GM21825 (cell line): ENCODE measurements around the gene CASP1.
"Not testable (repeated sequence)": the region's sequence is repeated elsewhere in the genome, so short reads cannot be mapped to it uniquely, and the experiment has no call there.

Source experiments
- ATAC-seq: cut with Tn5 transposase; IDR thresholded peaks from one replicate; pipeline ENCODE4 v1.9.1; 2021; ENCODE audit warnings: mild to moderate bottlenecking, moderate library complexity; ENCODE audit not compliant: unreplicated experiment

Gene CASP1

DNA sequence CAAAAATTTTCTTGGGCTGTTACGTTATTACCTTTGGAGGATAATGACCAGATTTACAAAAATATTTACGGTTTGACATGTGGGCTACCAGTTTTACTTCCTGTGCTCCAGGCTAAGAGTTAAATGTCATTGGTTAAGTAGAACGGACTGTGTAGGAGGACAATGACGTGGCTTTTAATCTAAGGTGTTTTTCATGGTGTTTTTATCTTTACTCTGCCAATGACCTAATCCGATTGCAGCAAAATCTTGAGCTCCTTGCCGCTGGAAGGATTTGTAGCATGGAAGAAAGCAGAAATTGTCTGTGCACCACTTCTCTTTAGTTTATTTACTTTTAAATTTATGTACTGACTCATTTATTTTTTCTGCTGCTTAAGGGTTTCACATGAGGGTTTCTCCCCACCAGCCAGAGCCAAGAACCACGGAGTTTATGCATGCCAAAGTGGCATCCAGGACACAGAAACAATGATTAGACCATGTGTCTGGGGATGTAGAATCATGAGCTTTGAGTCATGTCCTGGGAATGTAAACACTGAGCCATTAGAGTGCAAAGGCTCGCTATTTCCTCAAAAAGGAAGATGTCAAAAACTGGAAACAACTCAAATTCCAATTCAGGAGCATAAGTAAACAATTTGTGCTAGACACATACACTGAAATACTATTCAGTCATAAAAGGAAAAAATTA lies 12.1 kb upstream of the CASP1 start:
- ATAC-seq, result no peak

DNA sequence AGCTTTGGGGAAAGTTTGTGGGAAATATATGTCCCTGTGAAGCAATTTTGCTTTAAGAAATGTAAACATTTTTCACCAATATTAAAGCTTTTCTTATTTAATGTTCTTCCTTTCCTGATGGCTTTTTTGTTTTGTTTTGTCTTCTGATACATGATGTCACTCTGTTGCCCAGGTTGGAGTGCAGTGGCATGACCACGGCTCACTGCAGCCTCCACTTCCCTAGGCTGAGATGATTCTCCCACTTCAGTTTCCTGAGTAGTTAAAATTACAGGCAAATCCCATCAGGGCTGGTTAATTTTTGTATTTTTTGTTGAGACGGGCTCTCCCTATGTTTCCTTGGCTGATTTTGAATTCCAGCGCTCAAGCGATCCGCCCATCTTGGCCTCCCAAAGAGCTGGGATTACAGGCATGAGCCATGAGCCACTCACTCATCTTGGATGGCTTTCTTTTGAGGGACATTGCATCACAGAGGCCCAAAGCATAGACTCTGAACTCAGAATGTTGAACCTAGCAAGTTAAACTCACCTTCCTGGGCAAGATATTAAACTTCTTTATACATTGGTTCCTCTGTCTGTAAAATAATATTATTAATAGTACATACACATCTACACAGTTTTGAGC lies 10.8 kb upstream of the CASP1 start:
- ATAC-seq, result no peak

GRCh38 chr11:105044557-105045524 lies 9.9 kb upstream of the CASP1 start, which contains the start of gene CARD16:
TSS of gene CARD16 (minus strand) at chr11:105045335. CDS start at chr11:105045297, 38 bp downstream.
- ATAC-seq, result peak; percentile 100

- no peak for ATAC-seq
Observed at GRCh38 chr11:105042178-105042577, 7.2 kb upstream of the CASP1 start.

DNA sequence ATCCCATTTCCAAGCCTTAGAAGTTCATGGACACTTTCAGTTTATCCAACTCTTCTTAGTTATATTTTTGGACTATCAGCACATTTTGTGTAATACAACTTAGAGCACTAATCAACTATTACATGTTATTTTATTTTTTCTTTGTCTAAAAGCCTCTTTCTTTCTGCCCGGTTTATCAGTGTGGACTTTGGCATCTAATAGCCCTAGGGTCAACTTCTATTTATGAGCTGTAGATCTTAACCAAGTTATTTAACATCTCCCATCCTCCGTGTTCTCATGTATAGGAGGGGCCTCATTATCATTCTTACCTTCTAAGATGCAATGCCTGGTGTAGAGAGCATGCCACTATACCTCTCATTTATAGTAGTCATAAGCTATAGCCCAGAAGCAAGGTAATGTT lies 5.8 kb upstream of the CASP1 start:
- no peak for ATAC-seq

DNA sequence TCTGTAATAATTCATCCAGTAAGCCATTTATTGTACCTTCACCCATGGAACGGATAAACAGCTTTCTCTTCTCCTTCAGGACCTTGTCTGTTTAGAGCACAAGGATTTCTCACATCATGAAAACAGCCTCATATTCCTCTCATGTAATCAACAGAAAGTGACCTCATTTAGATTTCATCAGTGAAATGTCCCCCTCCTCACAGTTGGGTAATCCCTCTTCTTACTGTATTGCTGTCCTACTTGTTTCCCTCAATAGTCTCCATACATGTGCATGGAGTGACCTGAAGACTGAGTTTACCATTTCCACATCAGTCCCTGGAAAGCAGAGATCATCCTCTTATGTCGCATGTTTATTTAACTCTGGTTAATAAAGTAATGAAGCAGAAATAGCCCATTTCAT lies 556 bp downstream of the CASP1 start:
- ATAC-seq, result not testable (repeated sequence)

- ATAC-seq, result no peak
Observed at GRCh38 chr11:105033781-105034180, 1.2 kb downstream of the CASP1 start.

DNA sequence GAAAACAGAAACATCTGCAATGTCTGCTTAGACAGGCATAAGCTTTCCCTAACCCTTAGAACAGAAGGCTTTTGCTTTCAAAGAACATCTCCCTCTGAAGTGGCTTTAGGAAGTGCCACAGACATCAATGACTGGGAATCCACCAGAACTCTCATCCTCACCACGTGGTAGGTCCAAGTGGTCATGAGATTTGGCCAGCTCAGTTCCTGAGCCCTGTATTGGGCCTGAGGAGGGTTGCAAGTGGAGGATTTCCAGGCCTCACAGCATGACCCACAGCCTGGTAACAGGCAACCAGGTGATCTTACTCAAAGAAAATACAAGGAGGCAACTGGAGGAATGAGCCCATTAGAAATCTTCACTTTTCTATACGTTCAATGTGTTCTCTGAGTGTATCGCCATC lies 1.6 kb downstream of the CASP1 start:
- ATAC-seq, result no peak

GRCh38 chr11:105032495-105032894 lies 2.4 kb downstream of the CASP1 start:
- ATAC-seq, result no peak

DNA sequence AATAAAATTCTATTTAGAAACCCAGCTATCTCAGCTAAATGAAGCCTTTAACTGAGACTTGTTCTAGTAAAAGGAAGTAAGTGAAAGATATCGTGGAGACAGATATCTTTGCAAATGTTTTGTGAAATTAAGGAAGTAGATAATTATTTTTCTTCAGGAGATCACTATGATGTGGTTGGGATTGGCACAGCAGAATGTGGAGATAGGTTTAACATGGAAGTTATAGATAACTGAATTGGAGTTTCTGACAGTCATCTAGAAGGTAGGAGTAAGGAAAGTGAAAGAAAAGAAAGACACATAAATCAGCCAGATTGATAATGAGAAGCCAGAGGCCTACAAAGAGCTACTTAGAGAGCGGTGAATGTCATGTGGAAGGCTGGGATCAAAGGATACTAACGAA lies 7.3 kb downstream of the CASP1 start:
- ATAC-seq, result no peak

DNA sequence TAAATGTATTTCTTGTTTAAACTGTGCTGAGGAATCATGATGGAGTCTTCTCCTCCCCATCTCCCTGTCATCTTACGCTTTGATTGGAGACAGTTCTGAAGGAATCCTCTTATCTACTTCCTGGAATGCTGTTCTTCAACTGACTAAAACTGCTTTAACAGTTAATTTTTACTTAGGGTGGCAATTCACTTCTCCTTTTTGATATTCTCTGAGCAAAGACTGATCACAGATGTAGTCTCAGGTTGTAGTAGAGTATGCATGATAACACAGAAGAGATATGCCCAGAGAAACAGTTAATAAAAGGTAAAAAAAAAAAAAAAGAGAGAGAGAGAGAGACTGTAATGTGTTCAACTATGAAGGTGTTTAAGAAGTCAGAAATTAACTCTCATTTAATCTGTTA lies 10.6 kb downstream of the CASP1 start:
- no peak for ATAC-seq

DNA sequence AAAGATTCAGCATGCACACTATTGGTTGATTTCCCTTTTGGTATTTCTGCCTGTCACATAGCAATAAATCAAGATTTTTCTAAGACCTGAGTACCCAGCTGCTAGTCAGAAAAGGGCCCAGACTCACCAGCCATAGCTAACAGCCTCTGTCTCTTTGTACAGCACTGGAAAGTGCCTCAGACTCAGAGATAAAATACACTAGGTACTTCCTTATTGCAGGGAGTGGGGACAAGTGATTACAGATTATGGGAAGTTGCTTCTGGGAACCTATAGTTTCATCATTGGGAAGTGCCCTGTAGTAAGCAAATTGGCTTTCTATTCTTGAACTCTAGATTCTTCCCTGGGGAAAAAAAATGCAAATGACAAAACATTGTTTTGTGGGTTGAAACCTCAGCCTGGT lies 11.9 kb downstream of the CASP1 start, which contains the start of gene CASP5:
Gene CASP5 (minus strand): TSS at position 166 of the 400 bp plus-strand sequence. CDS start 32 bp downstream, at position 134.
- ATAC-seq, result no peak

DNA sequence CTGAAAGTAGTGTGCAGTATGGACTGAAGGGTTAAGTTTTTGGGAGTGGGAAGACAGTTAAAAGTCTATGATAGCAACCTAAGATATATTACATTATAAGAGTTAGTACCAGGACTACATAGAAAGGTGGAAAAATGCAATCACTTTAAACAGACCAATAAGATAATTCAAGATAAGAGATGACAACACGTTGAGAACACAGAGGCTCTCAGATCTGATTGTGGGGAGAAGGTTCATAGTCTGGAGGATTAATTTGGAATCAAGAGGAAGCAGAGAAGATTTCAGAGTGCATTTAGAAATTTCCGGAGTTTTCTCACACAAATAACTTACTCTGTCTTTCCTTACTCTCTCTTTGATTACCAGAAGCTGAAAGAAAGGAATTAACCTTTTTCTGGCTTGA lies 12.4 kb downstream of the CASP1 start:
- no peak for ATAC-seq

DNA sequence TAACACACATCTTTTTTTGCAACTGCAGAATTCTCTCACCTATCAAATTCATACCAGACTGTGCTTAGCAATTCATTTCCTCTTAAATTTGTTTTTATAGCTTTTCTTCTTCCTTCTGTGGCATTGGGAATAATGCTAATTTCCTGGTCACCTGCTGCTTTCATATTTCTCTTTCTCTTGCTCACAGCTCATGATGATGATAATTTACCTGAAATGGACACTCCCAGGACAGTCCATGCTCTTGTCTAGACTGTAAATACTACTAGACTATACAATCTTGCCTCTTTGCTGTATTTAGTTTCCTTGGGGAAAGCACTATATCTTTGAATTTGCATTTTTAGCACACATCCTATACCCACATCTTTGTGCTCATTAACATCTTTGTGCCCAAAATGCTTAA lies 27.5 kb downstream of the CASP1 start:
- no peak for ATAC-seq

DNA sequence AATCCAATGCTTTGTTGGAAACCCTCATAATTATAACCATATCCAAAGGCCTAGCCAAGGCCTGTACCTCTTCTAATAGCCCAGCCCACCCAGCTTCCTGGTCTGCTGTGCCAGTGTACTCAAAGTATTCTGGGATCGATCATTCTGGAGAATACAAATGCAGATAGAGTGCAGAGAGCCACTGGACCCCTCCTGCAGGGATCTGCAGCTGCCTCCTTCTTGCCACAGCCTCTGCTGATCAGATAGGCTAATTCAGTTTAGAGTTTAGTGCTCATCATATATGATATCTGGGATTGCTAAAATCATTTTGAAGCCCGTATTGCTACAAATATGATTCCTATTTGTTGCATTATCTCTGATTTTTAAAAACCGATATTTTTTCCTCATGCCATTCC lies 29.5 kb downstream of the CASP1 start:
- ATAC-seq, result no peak

GRCh38 chr11:105004021-105004420 lies 30.9 kb downstream of the CASP1 start:
- ATAC-seq, result no peak

- ATAC-seq, result no peak
Observed at GRCh38 chr11:105003151-105003550, 31.8 kb downstream of the CASP1 start.

DNA sequence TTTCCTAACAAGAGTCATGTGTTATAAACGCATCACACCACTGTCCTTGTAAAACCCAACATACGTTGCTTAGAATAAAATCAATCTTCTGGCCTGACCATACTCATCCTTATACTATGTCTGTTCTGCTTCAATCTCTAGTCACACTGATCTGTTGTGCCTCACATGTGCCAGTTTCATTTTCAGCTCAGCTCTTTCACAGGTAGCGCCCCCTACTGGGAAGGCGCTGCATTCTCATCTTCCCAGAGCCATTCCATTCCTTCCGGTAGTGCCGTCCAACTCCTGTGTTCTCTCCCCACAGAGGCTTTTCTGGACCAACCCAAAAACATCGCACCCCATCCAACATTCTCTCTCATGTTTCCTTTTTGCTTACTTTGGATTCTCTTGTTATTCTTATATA lies 34.1 kb downstream of the CASP1 start:
- peak; percentile 81 for ATAC-seq

DNA sequence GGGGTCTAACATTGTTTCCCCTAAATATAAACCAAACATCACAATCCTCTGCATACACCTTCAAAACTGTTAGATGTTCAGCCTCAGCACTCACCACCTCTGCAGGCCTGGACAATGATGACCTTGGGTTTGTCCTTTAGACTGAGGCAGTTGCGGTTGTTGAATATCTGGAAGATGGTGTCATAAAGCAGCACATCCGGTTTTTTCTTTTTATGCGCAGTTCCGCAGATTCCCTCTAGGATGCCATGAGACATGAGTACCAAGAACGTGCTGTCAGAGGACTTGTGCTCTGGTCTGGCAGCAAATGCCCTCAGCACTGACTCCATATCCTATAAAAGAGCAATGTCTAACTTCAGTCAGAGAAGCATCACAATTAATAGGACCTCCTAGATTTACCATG lies 34.8 kb downstream of the CASP1 start:
- no peak for ATAC-seq

GRCh38 chr11:104999721-105000120 lies 35.2 kb downstream of the CASP1 start:
- no peak for ATAC-seq

GRCh38 chr11:104997288-104997687 lies 37.7 kb downstream of the CASP1 start:
- ATAC-seq, result no peak
